Astrocyte (in vitro differentiated cells and primary cell): ENCODE results near the gene RTBDN.

Experiments used
- CTCF ChIP-seq: IDR thresholded peaks from 2 replicates; pipeline ENCODE4 v1.5.1; 2011; ENCODE audit warnings: low read depth, mild to moderate bottlenecking, inconsistent platforms, low read length, moderate library complexity; ENCODE audit not compliant: insufficient read depth
- EZH2 ChIP-seq: IDR thresholded peaks from 2 replicates; pipeline ENCODE4 v1.6.1; 2012; ENCODE audit warnings: mild to moderate bottlenecking, low read length, inconsistent platforms; ENCODE audit not compliant: insufficient read depth

GRCh38 chr19:12789098-12789903 is 45.1 kb downstream of the RTBDN start:
- TF ChIP-seq EZH2 (no peak), CTCF (no peak)
